HEK293 (cell line): Measurements from ENCODE around the gene EFEMP2.

Experiments used
- FEZF1 ChIP-seq: fragments of 450-650 bp; formaldehyde crosslinking; IDR thresholded peaks from 2 replicates; pipeline ENCODE4 v1.5.1; 2016; ENCODE audit warnings: missing biosample characterization, missing genetic modification characterization
- ZNF121 ChIP-seq: fragments of 450-650 bp; formaldehyde crosslinking; IDR thresholded peaks from 2 replicates; pipeline ENCODE4 v1.5.1; 2016; ENCODE audit warnings: missing biosample characterization, missing genetic modification characterization
- ZNF274 ChIP-seq, 2 experiments: fragments of 200-500 bp in 1 of 2; fragments of 450-650 bp in 1 of 2; sonication (Bioruptor generic) in 1 of 2; formaldehyde crosslinking in 1 of 2; IDR thresholded peaks; 2 replicates each; pipeline versions ENCODE4 v1.5.1 to v1.6.1; 2014 to 2016; ENCODE audit warnings: borderline replicate concordance in 1 of 2, inconsistent platforms in 1 of 2, low read length in 1 of 2, missing biosample characterization in 1 of 2, missing genetic modification characterization in 1 of 2
- TF ChIP-seq, protein P1 (sequence below): fragments of 450-650 bp; formaldehyde crosslinking; IDR thresholded peaks from 2 replicates; pipeline ENCODE4 v1.5.1; 2016; ENCODE audit warnings: missing biosample characterization, missing genetic modification characterization
- TF ChIP-seq, protein P2 (sequence below): fragments of 450-650 bp; formaldehyde crosslinking; IDR thresholded peaks from 2 replicates; pipeline ENCODE4 v1.5.1; 2016; ENCODE audit warnings: missing biosample characterization, missing genetic modification characterization, borderline replicate concordance
- TF ChIP-seq, protein P3 (sequence below): fragments of 450-650 bp; formaldehyde crosslinking; IDR thresholded peaks from 2 replicates; pipeline ENCODE4 v1.5.1; 2016; ENCODE audit warnings: missing biosample characterization, missing genetic modification characterization

DNA sequence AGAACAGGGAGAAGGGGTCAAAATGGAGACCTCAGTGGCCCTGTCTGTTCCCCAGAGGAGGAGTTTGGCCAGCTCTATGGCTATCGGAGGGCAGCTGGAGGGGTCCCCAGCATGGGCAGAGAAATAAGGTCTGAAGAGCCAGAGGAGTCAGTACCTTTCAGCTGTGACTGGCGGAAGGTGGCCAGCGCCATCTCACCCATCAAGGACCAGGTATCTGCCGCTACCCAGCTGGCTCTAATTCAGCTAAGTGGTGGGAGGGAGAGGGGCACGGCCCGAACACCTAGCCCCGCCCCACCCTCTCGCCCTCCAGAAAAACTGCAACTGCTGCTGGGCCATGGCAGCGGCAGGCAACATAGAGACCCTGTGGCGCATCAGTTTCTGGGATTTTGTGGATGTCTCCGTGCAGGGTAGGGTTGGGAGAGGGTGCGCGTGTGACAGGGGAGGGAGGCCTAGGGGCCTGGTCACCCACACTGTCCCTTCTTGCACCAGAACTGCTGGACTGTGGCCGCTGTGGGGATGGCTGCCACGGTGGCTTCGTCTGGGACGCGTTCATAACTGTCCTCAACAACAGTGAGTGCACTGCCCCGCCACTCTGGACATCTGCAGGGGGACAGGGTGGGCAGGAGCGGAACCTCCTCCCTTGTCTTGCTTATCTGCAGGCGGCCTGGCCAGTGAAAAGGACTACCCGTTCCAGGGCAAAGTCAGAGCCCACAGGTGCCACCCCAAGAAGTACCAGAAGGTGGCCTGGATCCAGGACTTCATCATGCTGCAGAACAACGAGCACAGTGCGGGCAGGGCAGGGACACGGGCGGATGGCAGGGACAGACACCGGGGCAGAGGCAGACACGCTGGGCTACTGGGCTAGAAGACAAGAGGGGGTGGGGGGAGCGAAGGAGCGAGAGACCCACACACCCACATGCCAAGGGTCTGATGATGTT, 9.8 kb upstream of the EFEMP2 start:
- TF ChIP-seq FEZF1 (tag by site-specific recombination) (no peak), ZNF274 (IDR thresholded peaks at IDR 0.05; ENCODE audit: low read length) (no peak), ZNF274 (tag by site-specific recombination; IDR thresholded peaks at IDR 0.05; ENCODE audit: borderline replicate concordance) (no peak), ZNF121 (tag by site-specific recombination) (no peak)
- TF ChIP-seq, protein P1, sequence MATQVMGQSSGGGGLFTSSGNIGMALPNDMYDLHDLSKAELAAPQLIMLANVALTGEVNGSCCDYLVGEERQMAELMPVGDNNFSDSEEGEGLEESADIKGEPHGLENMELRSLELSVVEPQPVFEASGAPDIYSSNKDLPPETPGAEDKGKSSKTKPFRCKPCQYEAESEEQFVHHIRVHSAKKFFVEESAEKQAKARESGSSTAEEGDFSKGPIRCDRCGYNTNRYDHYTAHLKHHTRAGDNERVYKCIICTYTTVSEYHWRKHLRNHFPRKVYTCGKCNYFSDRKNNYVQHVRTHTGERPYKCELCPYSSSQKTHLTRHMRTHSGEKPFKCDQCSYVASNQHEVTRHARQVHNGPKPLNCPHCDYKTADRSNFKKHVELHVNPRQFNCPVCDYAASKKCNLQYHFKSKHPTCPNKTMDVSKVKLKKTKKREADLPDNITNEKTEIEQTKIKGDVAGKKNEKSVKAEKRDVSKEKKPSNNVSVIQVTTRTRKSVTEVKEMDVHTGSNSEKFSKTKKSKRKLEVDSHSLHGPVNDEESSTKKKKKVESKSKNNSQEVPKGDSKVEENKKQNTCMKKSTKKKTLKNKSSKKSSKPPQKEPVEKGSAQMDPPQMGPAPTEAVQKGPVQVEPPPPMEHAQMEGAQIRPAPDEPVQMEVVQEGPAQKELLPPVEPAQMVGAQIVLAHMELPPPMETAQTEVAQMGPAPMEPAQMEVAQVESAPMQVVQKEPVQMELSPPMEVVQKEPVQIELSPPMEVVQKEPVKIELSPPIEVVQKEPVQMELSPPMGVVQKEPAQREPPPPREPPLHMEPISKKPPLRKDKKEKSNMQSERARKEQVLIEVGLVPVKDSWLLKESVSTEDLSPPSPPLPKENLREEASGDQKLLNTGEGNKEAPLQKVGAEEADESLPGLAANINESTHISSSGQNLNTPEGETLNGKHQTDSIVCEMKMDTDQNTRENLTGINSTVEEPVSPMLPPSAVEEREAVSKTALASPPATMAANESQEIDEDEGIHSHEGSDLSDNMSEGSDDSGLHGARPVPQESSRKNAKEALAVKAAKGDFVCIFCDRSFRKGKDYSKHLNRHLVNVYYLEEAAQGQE (tag by site-specific recombination): no peak
- TF ChIP-seq, protein P2, sequence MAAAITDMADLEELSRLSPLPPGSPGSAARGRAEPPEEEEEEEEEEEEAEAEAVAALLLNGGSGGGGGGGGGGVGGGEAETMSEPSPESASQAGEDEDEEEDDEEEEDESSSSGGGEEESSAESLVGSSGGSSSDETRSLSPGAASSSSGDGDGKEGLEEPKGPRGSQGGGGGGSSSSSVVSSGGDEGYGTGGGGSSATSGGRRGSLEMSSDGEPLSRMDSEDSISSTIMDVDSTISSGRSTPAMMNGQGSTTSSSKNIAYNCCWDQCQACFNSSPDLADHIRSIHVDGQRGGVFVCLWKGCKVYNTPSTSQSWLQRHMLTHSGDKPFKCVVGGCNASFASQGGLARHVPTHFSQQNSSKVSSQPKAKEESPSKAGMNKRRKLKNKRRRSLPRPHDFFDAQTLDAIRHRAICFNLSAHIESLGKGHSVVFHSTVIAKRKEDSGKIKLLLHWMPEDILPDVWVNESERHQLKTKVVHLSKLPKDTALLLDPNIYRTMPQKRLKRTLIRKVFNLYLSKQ (tag by site-specific recombination): no peak
- TF ChIP-seq, protein P3, sequence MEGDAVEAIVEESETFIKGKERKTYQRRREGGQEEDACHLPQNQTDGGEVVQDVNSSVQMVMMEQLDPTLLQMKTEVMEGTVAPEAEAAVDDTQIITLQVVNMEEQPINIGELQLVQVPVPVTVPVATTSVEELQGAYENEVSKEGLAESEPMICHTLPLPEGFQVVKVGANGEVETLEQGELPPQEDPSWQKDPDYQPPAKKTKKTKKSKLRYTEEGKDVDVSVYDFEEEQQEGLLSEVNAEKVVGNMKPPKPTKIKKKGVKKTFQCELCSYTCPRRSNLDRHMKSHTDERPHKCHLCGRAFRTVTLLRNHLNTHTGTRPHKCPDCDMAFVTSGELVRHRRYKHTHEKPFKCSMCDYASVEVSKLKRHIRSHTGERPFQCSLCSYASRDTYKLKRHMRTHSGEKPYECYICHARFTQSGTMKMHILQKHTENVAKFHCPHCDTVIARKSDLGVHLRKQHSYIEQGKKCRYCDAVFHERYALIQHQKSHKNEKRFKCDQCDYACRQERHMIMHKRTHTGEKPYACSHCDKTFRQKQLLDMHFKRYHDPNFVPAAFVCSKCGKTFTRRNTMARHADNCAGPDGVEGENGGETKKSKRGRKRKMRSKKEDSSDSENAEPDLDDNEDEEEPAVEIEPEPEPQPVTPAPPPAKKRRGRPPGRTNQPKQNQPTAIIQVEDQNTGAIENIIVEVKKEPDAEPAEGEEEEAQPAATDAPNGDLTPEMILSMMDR (tag by site-specific recombination): no peak
